HepG2 (cell line): ENCODE data around the gene GADD45B. TPM values are rescaled to one million over a fixed set of nuclear protein-coding genes. Genes with fewer than 3 reads are reported as not detected.

Source experiments
- SATB2 ChIP-seq: sonication (generic); formaldehyde crosslinking; IDR thresholded peaks from 2 replicates; pipeline ENCODE4 v1.5.0; 2020; ENCODE audit warnings: missing genetic modification reagents
- SIN3A ChIP-seq: IDR thresholded peaks from 2 replicates; pipeline ENCODE4 v1.6.1; 2011; ENCODE audit warnings: low read depth, mild to moderate bottlenecking, control low read depth, low read length, borderline replicate concordance
- TGIF2 ChIP-seq: IDR thresholded peaks from 2 replicates; pipeline ENCODE4 v1.6.1; 2016; ENCODE audit warnings: control low read depth, missing compliant biosample characterization
- ZMAT3 ChIP-seq: sonication (generic); formaldehyde crosslinking; conservative IDR thresholded peaks from 2 replicates; pipeline ENCODE4 v1.7.0; 2021; ENCODE audit warnings: missing genetic modification reagents
- ZNF224 ChIP-seq: sonication (generic); formaldehyde crosslinking; IDR thresholded peaks from 2 replicates; pipeline ENCODE4 v1.5.0; 2020; ENCODE audit warnings: mild to moderate bottlenecking, missing genetic modification reagents
- ZNF317 ChIP-seq: sonication (generic); formaldehyde crosslinking; IDR thresholded peaks from 2 replicates; pipeline ENCODE4 v1.5.0; 2020; ENCODE audit warnings: mild to moderate bottlenecking, missing genetic modification reagents
- ZNF350 ChIP-seq: sonication (generic); formaldehyde crosslinking; IDR thresholded peaks from 2 replicates; pipeline ENCODE4 v1.4.0; 2020; ENCODE audit warnings: mild to moderate bottlenecking, low read depth, missing genetic modification reagents, borderline replicate concordance
- ZNF501 ChIP-seq: sonication (generic); formaldehyde crosslinking; IDR thresholded peaks from 2 replicates; pipeline ENCODE4 v1.5.1; 2020; ENCODE audit warnings: mild to moderate bottlenecking, moderate library complexity, missing genetic modification reagents
- ZNF567 ChIP-seq: sonication (generic); formaldehyde crosslinking; IDR thresholded peaks from 2 replicates; pipeline ENCODE4 v1.8.1; 2023; ENCODE audit warnings: mild to moderate bottlenecking, missing genetic modification reagents, borderline replicate concordance
- ZNF780A ChIP-seq: sonication (generic); formaldehyde crosslinking; IDR thresholded peaks from 2 replicates; pipeline ENCODE4 v1.8.0; 2022; ENCODE audit warnings: mild to moderate bottlenecking, missing genetic modification reagents, moderate library complexity
- polyA plus RNA-seq, 8 experiments: library from polyadenylated mRNA; depleted of rRNA in 3 of 8; stranded (reverse) in 7 of 8; unstranded in 1 of 8; fragments of >200 nt; fragmentation: Illumina TruSeq in 4 of 8; extraction: Trizol in 4 of 8; gene quantifications; 2 replicates each; pipeline versions ENCODE4 v1.2.1 to v1.2.3, GENCODE V29; 2011 to 2016; ENCODE audit warnings: low read depth in 4 of 8, missing spikeins in 1 of 8, mixed read lengths in 1 of 8; ENCODE audit not compliant: insufficient read depth in 1 of 8
- total RNA-seq, 5 experiments: library from RNA; depleted of rRNA; stranded (reverse); fragments of >200 nt; fragmentation: Illumina TruSeq; extraction: Trizol; gene quantifications; 2 replicates each; pipeline ENCODE4 v1.2.3, GENCODE V29; 2016; ENCODE audit warnings: low read depth in 1 of 5
- TF ChIP-seq, protein P1 (sequence below), 2 experiments: sonication (generic) in 1 of 2; formaldehyde crosslinking in 1 of 2; IDR thresholded peaks; 2 replicates each; pipeline versions ENCODE4 v1.6.1 to v1.9.0; 2014 to 2022; ENCODE audit warnings: antibody characterized with exemption in 1 of 2, borderline replicate concordance in 1 of 2, inconsistent platforms in 1 of 2, low read depth in 1 of 2, missing genetic modification reagents in 1 of 2
- TF ChIP-seq, protein P2 (sequence below): IDR thresholded peaks from 2 replicates; pipeline ENCODE4 v1.6.1; 2016
- TF ChIP-seq, protein P3 (sequence below): sonication (generic); formaldehyde crosslinking; IDR thresholded peaks from 2 replicates; pipeline ENCODE4 v1.4.0; 2020; ENCODE audit warnings: missing genetic modification reagents, borderline replicate concordance
- TF ChIP-seq, protein P4 (sequence below): sonication (generic); formaldehyde crosslinking; IDR thresholded peaks from 2 replicates; pipeline ENCODE4 v1.8.0; 2022; ENCODE audit warnings: missing genetic modification reagents, mild to moderate bottlenecking, inconsistent platforms, borderline replicate concordance
- TF ChIP-seq, protein P5 (sequence below): sonication (generic); formaldehyde crosslinking; IDR thresholded peaks from 2 replicates; pipeline ENCODE4 v1.5.0; 2020; ENCODE audit warnings: missing genetic modification reagents, mild to moderate bottlenecking, borderline replicate concordance

GADD45B gene
- total and polyA plus RNA-seq, 2 of the 13 experiments (the other 11 are each of a cell fraction or from before 2014, with no cell fraction given): 4.6 to 34.1 TPM

DNA sequence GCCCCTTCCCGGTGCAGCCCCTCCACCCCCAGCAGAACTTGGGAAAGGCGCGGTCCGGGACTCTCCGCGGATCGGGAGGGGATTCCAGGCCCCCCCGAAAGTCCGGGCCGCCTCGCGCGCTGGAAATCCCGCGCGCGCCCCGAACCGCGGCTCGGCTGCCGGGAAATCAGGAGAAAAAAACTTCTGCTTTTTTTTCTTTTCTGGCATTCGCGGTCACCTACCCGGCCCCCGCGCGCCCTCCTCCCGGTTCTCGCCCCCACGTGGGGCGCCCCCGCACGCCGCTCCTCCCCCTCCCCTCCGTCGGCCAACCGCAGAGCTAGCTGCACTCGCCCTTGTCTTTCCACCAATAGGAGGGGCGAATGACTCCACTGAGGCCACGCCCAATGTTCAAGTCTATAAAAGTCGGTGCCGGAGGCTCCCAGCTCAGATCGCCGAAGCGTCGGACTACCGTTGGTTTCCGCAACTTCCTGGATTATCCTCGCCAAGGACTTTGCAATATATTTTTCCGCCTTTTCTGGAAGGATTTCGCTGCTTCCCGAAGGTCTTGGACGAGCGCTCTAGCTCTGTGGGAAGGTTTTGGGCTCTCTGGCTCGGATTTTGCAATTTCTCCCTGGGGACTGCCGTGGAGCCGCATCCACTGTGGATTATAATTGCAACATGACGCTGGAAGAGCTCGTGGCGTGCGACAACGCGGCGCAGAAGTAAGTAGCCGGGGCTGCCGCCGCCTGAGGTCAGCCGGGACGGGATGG, at the start of gene GADD45B (continued):
- TF ChIP-seq, protein P1, sequence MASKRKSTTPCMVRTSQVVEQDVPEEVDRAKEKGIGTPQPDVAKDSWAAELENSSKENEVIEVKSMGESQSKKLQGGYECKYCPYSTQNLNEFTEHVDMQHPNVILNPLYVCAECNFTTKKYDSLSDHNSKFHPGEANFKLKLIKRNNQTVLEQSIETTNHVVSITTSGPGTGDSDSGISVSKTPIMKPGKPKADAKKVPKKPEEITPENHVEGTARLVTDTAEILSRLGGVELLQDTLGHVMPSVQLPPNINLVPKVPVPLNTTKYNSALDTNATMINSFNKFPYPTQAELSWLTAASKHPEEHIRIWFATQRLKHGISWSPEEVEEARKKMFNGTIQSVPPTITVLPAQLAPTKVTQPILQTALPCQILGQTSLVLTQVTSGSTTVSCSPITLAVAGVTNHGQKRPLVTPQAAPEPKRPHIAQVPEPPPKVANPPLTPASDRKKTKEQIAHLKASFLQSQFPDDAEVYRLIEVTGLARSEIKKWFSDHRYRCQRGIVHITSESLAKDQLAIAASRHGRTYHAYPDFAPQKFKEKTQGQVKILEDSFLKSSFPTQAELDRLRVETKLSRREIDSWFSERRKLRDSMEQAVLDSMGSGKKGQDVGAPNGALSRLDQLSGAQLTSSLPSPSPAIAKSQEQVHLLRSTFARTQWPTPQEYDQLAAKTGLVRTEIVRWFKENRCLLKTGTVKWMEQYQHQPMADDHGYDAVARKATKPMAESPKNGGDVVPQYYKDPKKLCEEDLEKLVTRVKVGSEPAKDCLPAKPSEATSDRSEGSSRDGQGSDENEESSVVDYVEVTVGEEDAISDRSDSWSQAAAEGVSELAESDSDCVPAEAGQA (IDR thresholded peaks at IDR 0.05; ENCODE audit: low read depth): no peak
- TF ChIP-seq, protein P1 (CRISPR knock-in tag; IDR thresholded peaks at IDR 0.05; ENCODE audit: borderline replicate concordance): peak; percentile 74; the same call in 1 of the 2 replicates
- TF ChIP-seq, protein P2, sequence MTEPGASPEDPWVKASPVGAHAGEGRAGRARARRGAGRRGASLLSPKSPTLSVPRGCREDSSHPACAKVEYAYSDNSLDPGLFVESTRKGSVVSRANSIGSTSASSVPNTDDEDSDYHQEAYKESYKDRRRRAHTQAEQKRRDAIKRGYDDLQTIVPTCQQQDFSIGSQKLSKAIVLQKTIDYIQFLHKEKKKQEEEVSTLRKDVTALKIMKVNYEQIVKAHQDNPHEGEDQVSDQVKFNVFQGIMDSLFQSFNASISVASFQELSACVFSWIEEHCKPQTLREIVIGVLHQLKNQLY: peak; percentile 47; the same call in 1 of the 2 replicates
- TF ChIP-seq ZNF567 (CRISPR knock-in tag) (0 out of 2 replicates have a peak, but pooled peaks have one; percentile 35), ZNF501 (CRISPR knock-in tag) (no peak), ZNF780A (CRISPR knock-in tag) (no peak), TGIF2 (CRISPR knock-in tag) (peak; percentile 78), ZNF317 (peak; percentile 42; the same call in 1 of the 2 replicates), SIN3A (peak; percentile 82), SATB2 (CRISPR knock-in tag) (peak; percentile 49; the same call in 1 of the 2 replicates), ZNF224 (CRISPR knock-in tag) (no peak), ZNF350 (CRISPR knock-in tag) (peak; percentile 51; the same call in 1 of the 2 replicates), ZMAT3 (peak; percentile 65; the same call in 1 of the 2 replicates)
- TF ChIP-seq, protein P3, sequence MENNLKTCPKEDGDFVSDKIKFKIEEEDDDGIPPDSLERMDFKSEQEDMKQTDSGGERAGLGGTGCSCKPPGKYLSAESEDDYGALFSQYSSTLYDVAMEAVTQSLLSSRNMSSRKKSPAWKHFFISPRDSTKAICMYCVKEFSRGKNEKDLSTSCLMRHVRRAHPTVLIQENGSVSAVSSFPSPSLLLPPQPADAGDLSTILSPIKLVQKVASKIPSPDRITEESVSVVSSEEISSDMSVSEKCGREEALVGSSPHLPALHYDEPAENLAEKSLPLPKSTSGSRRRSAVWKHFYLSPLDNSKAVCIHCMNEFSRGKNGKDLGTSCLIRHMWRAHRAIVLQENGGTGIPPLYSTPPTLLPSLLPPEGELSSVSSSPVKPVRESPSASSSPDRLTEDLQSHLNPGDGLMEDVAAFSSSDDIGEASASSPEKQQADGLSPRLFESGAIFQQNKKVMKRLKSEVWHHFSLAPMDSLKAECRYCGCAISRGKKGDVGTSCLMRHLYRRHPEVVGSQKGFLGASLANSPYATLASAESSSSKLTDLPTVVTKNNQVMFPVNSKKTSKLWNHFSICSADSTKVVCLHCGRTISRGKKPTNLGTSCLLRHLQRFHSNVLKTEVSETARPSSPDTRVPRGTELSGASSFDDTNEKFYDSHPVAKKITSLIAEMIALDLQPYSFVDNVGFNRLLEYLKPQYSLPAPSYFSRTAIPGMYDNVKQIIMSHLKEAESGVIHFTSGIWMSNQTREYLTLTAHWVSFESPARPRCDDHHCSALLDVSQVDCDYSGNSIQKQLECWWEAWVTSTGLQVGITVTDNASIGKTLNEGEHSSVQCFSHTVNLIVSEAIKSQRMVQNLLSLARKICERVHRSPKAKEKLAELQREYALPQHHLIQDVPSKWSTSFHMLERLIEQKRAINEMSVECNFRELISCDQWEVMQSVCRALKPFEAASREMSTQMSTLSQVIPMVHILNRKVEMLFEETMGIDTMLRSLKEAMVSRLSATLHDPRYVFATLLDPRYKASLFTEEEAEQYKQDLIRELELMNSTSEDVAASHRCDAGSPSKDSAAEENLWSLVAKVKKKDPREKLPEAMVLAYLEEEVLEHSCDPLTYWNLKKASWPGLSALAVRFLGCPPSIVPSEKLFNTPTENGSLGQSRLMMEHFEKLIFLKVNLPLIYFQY (CRISPR knock-in tag): peak; percentile 89
- TF ChIP-seq, protein P4, sequence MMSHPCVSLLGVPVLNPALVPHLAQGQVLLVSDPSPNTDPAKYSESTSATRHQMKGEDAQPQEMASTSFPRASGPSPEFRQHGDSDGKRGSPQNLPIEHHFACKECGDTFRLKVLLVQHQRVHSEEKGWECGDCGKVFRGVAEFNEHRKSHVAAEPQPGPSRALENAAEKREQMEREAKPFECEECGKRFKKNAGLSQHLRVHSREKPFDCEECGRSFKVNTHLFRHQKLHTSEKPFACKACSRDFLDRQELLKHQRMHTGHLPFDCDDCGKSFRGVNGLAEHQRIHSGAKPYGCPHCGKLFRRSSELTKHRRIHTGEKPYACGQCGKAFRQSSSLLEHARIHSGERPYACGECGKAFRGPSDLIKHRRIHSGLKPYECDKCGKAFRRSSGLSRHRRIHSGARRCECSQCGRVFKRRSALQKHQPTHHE: 0 out of 2 replicates have a peak, but pooled peaks have one; percentile 40
- TF ChIP-seq, protein P5, sequence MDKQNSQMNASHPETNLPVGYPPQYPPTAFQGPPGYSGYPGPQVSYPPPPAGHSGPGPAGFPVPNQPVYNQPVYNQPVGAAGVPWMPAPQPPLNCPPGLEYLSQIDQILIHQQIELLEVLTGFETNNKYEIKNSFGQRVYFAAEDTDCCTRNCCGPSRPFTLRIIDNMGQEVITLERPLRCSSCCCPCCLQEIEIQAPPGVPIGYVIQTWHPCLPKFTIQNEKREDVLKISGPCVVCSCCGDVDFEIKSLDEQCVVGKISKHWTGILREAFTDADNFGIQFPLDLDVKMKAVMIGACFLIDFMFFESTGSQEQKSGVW (CRISPR knock-in tag): no peak
